ENCODE data around the gene LTBP1.

The LTBP1 gene

GRCh38 chr2:33121416-33121815 is 174.7 kb downstream of the LTBP1 start:
- H3K4me3 ChIP-seq (ENCODE audit: low read depth, low read length), result no peak overlapping the region
- TF ChIP-seq CTCF (IDR thresholded peaks at IDR 0.05; ENCODE audit: borderline replicate concordance, insufficient read depth, low read depth, low read length), result no peak

DNA sequence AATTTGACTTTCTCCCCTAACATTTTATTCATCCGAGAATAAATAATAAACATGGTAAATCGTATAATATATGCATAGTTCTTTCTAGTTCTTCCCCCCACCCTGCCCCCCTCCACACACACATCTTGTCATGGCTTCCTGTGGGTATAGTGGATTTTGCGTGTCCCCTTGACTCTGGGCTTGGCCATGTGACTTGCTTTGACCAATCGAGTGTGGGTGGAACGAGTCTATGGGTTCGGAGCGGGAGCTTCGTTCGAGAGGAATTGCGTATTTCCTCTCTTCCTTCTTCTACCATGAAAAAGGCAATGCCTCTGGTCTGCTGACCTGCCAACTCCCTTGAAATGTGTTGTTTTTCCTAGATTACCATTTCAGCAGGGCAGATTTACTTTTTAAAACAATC is 175.2 kb downstream of the LTBP1 start:
- H3K4me3 ChIP-seq (ENCODE audit: low read depth, low read length), result no peak overlapping the region
- no peak for TF ChIP-seq CTCF (IDR thresholded peaks at IDR 0.05; ENCODE audit: borderline replicate concordance, insufficient read depth, low read depth, low read length)

- no peak for TF ChIP-seq CTCF (IDR thresholded peaks at IDR 0.05; ENCODE audit: borderline replicate concordance, insufficient read depth, low read depth, low read length)
Measured at GRCh38 chr2:33122726-33123125, 176.0 kb downstream of the LTBP1 start.

GRCh38 chr2:33123216-33123615 is 176.5 kb downstream of the LTBP1 start:
- no peak for TF ChIP-seq CTCF (IDR thresholded peaks at IDR 0.05; ENCODE audit: borderline replicate concordance, insufficient read depth, low read depth, low read length)
- no peak overlapping the region for H3K4me3 ChIP-seq (ENCODE audit: low read depth, low read length)

More at GRCh38 chr2:33122726-33123125, 176.0 kb downstream of the LTBP1 start:
- H3K4me3 ChIP-seq (ENCODE audit: low read depth, low read length), result no peak overlapping the region

- TF ChIP-seq CTCF (IDR thresholded peaks at IDR 0.05; ENCODE audit: borderline replicate concordance, insufficient read depth, low read depth, low read length), result no peak
Measured at GRCh38 chr2:33126552-33126951, 179.8 kb downstream of the LTBP1 start.

GRCh38 chr2:33126958-33127357 is 180.2 kb downstream of the LTBP1 start:
- no peak for TF ChIP-seq CTCF (IDR thresholded peaks at IDR 0.05; ENCODE audit: borderline replicate concordance, insufficient read depth, low read depth, low read length)
- no peak overlapping the region for H3K4me3 ChIP-seq (ENCODE audit: low read depth, low read length)

More at GRCh38 chr2:33126552-33126951, 179.8 kb downstream of the LTBP1 start:
- H3K4me3 ChIP-seq (ENCODE audit: low read depth, low read length), result no peak overlapping the region

GRCh38 chr2:33129263-33130053 is 182.7 kb downstream of the LTBP1 start:
- TF ChIP-seq CTCF (IDR thresholded peaks at IDR 0.05; ENCODE audit: borderline replicate concordance, insufficient read depth, low read depth, low read length), result no peak
- no peak overlapping the region for H3K4me3 ChIP-seq (ENCODE audit: low read depth, low read length)

All from GM12875 (cell line).